Astrocyte (in vitro differentiated cells and primary cell): ENCODE measurements around the gene SLAMF8. TPM values are rescaled to one million over a fixed set of nuclear protein-coding genes. Genes with fewer than 3 reads are reported as not detected.

Experiments
- DNase-seq: peaks from one replicate; pipeline ENCODE4 v3.0.0-alpha.2; 2010; ENCODE audit warnings: low read depth
- FAIRE-seq: peaks from 2 replicates; lab custom pipeline; 2011; peaks lifted over from hg19 to GRCh38; lab: Jason Lieb, UNC
- H2AFZ ChIP-seq: 2 replicates; pipeline ENCODE4 v1.6.0; 2012; ENCODE audit warnings: low read depth, low read length, inconsistent platforms
- H3K27ac ChIP-seq: 2 replicates; pipeline ENCODE4 v1.5.1; 2011; ENCODE audit warnings: low read depth, low read length, inconsistent platforms
- H3K27me3 ChIP-seq: 2 replicates; pipeline ENCODE4 v1.6.0; 2011; ENCODE audit warnings: low read length, inconsistent platforms; ENCODE audit not compliant: insufficient read depth
- H3K36me3 ChIP-seq: 2 replicates; pipeline ENCODE4 v1.5.1; 2011; ENCODE audit warnings: low read length, inconsistent platforms; ENCODE audit not compliant: insufficient read depth
- H3K4me1 ChIP-seq: 2 replicates; pipeline ENCODE4 v1.5.1; 2011; ENCODE audit warnings: low read length, inconsistent platforms; ENCODE audit not compliant: insufficient read depth
- H3K4me2 ChIP-seq: 2 replicates; pipeline ENCODE4 v1.6.0; 2012; ENCODE audit warnings: low read length, inconsistent platforms
- H3K4me3 ChIP-seq: 2 replicates; pipeline ENCODE4 v1.5.1; 2011; ENCODE audit warnings: low read depth, mild to moderate bottlenecking, low read length, inconsistent platforms; ENCODE audit not compliant: insufficient read depth
- H3K79me2 ChIP-seq: 2 replicates; pipeline ENCODE4 v1.6.0; 2012; ENCODE audit warnings: mild to moderate bottlenecking, low read length, inconsistent platforms; ENCODE audit not compliant: insufficient read depth
- H3K9ac ChIP-seq: 2 replicates; pipeline ENCODE4 v1.6.0; 2012; ENCODE audit warnings: mild to moderate bottlenecking, low read length, inconsistent platforms
- H3K9me3 ChIP-seq: 2 replicates; pipeline ENCODE4 v1.5.1; 2012; ENCODE audit warnings: low read depth, mild to moderate bottlenecking, low read length, inconsistent platforms; ENCODE audit not compliant: insufficient read depth
- H4K20me1 ChIP-seq: 2 replicates; pipeline ENCODE4 v1.6.0; 2012; ENCODE audit warnings: low read length, inconsistent platforms; ENCODE audit not compliant: insufficient read depth
- H3K27ac Mint-ChIP-seq: one replicate; pipeline ENCODE4 v1.8.0; 2021; ENCODE audit warnings: mild to moderate bottlenecking, mixed read lengths; ENCODE audit not compliant: unreplicated experiment
- H3K27me3 Mint-ChIP-seq: one replicate; pipeline ENCODE4 v1.8.0; 2021; ENCODE audit warnings: low read depth, mixed read lengths; ENCODE audit not compliant: unreplicated experiment
- H3K36me3 Mint-ChIP-seq: one replicate; pipeline ENCODE4 v1.8.0; 2021; ENCODE audit warnings: low read depth, mixed read lengths; ENCODE audit not compliant: unreplicated experiment
- H3K4me1 Mint-ChIP-seq: one replicate; pipeline ENCODE4 v1.8.0; 2021; ENCODE audit warnings: low read depth, mixed read lengths; ENCODE audit not compliant: unreplicated experiment
- H3K4me3 Mint-ChIP-seq: one replicate; pipeline ENCODE4 v1.8.0; 2021; ENCODE audit warnings: mild to moderate bottlenecking, moderate library complexity, mixed read lengths; ENCODE audit not compliant: unreplicated experiment
- H3K9me3 Mint-ChIP-seq: one replicate; pipeline ENCODE4 v1.8.0; 2021; ENCODE audit warnings: mild to moderate bottlenecking, mixed read lengths; ENCODE audit not compliant: unreplicated experiment
- EZH2 ChIP-seq: IDR thresholded peaks from 2 replicates; pipeline ENCODE4 v1.6.1; 2012; ENCODE audit warnings: mild to moderate bottlenecking, low read length, inconsistent platforms; ENCODE audit not compliant: insufficient read depth
- total RNA-seq: library from RNA; stranded (reverse); gene quantifications from 2 replicates; pipeline ENCODE4 v1.2.1, GENCODE V29; 2021
- TF ChIP-seq, protein P1 (sequence below): IDR thresholded peaks from 2 replicates; pipeline ENCODE4 v1.5.1; 2011; ENCODE audit warnings: low read depth, mild to moderate bottlenecking, inconsistent platforms, low read length, moderate library complexity; ENCODE audit not compliant: insufficient read depth

Gene SLAMF8
- total RNA-seq, 1 donor from 2014 or later: 1.7 TPM

DNA sequence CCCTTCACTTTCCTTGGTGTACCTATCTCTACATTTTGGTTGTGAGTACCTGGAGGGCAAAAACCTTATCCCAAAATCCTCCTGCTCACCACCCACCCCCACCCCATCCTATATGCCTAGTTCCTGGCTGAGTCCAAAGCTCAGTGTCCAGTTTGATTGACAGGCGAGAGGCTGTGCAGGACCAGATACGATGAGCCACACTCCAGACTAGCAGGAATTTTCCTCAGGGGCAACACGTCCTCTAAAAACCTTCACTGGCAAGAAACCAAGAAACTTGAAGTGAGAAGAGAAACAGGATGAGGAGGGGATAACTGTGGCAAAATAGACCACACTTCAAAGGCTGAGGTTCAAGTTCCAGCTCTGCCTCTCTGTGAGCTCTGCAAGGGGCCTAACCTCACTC is 1.1 kb upstream of the SLAMF8 start:
- no peak overlapping the region for H3K9ac ChIP-seq
- H3K27ac Mint-ChIP-seq: peak overlapping the region; percentile 82
- H3K9me3 Mint-ChIP-seq: no peaks in the 10 kb centered on the region
- H3K36me3 Mint-ChIP-seq: no peaks in the 10 kb centered on the region
- peaks cover 9% of the 10 kb centered on the region for H3K27me3 ChIP-seq
- H3K27me3 Mint-ChIP-seq: peaks cover 24% of the 10 kb centered on the region
- no peak overlapping the region for H3K27ac ChIP-seq
- H3K4me2 ChIP-seq: no peak overlapping the region
- no peaks in the 10 kb centered on the region for H3K9me3 ChIP-seq
- no peak overlapping the region for H3K4me3 ChIP-seq
- H2AFZ ChIP-seq: no peak overlapping the region
- H4K20me1 ChIP-seq: no peaks in the 10 kb centered on the region
- H3K4me3 Mint-ChIP-seq: peak overlapping the region; percentile 6
- FAIRE-seq (no peak), DNase-seq (no peak)
- H3K4me1 Mint-ChIP-seq: peaks cover 47% of the 10 kb centered on the region
- H3K79me2 ChIP-seq: no peaks in the 10 kb centered on the region
- H3K36me3 ChIP-seq: no peaks in the 10 kb centered on the region
- TF ChIP-seq, protein P1, sequence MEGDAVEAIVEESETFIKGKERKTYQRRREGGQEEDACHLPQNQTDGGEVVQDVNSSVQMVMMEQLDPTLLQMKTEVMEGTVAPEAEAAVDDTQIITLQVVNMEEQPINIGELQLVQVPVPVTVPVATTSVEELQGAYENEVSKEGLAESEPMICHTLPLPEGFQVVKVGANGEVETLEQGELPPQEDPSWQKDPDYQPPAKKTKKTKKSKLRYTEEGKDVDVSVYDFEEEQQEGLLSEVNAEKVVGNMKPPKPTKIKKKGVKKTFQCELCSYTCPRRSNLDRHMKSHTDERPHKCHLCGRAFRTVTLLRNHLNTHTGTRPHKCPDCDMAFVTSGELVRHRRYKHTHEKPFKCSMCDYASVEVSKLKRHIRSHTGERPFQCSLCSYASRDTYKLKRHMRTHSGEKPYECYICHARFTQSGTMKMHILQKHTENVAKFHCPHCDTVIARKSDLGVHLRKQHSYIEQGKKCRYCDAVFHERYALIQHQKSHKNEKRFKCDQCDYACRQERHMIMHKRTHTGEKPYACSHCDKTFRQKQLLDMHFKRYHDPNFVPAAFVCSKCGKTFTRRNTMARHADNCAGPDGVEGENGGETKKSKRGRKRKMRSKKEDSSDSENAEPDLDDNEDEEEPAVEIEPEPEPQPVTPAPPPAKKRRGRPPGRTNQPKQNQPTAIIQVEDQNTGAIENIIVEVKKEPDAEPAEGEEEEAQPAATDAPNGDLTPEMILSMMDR: no peak
- TF ChIP-seq EZH2: no peak
- peaks cover 3% of the 10 kb centered on the region for H3K4me1 ChIP-seq

DNA sequence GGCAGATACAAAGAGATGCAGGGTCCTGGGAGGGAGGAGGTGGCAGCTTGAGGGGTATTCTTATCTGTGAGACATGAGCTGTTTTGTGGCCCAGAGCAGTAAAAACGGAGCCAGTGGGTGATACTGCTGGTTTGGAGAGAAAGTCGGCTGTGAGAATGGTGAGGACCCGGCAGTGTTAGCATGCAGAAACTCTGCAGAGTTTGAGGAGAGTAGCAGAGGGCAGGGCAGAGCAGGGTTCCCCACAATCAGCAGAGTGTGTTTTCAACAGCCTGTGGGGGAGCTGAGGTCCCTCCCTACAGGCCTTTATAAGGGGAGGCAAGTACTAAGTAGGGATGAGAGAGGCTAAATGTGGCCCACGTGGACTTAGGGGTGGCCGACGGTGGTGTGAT is 423 bp downstream of the SLAMF8 start:
- Histone ChIP-seq H3K79me2 (no peaks in the 10 kb centered on the region), H3K36me3 (no peaks in the 10 kb centered on the region), H3K27ac (no peak overlapping the region), H3K4me2 (no peak overlapping the region), H3K4me1 (peaks cover 3% of the 10 kb centered on the region), H2AFZ (no peak overlapping the region), H4K20me1 (no peaks in the 10 kb centered on the region), H3K4me3 (no peak overlapping the region), H3K27me3 (peaks cover 5% of the 10 kb centered on the region), H3K9ac (no peak overlapping the region), H3K9me3 (no peaks in the 10 kb centered on the region)
- DNase-seq: no peak
- Mint-ChIP-seq H3K27ac (no peak overlapping the region), H3K4me3 (peak overlapping the region; percentile 31), H3K27me3 (peaks cover 17% of the 10 kb centered on the region), H3K4me1 (peaks cover 54% of the 10 kb centered on the region), H3K36me3 (no peaks in the 10 kb centered on the region), H3K9me3 (no peaks in the 10 kb centered on the region)
- no peak for FAIRE-seq
- TF ChIP-seq, protein P1: no peak
- no peak for TF ChIP-seq EZH2

DNA sequence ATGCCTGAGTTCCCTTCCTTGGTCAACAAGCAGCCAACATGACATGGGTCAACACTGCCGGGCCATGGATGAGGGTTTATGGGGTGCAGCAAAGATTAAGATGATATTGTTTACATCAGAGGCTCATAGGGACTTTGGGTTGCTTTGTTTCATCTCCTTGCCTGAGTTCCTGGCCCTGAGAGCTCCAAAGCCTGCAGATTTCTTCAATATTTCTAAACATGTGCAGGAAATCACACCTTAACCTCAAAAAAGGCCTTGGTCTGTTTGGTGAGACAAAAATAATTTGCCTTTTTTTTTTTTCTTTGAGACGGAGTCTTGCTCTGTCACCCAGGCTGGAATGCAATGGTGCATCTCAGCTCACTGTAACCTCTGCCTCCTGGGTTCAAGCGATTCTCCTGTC is 876 bp downstream of the SLAMF8 start:
- H2AFZ ChIP-seq: no peak overlapping the region
- no peak for DNase-seq
- no peaks in the 10 kb centered on the region for H3K79me2 ChIP-seq
- H4K20me1 ChIP-seq: no peaks in the 10 kb centered on the region
- Mint-ChIP-seq H3K27me3 (peaks cover 12% of the 10 kb centered on the region), H3K36me3 (no peaks in the 10 kb centered on the region), H3K4me3 (no peak overlapping the region), H3K9me3 (no peaks in the 10 kb centered on the region), H3K27ac (no peak overlapping the region), H3K4me1 (peaks cover 58% of the 10 kb centered on the region)
- peaks cover 5% of the 10 kb centered on the region for H3K27me3 ChIP-seq
- TF ChIP-seq EZH2: no peak
- TF ChIP-seq, protein P1: no peak
- H3K9ac ChIP-seq: no peak overlapping the region
- no peaks in the 10 kb centered on the region for H3K36me3 ChIP-seq
- H3K4me2 ChIP-seq: no peak overlapping the region
- H3K4me1 ChIP-seq: peaks cover 3% of the 10 kb centered on the region
- FAIRE-seq: no peak
- no peaks in the 10 kb centered on the region for H3K9me3 ChIP-seq
- H3K27ac ChIP-seq: no peak overlapping the region
- no peak overlapping the region for H3K4me3 ChIP-seq
